HG03103 (cell line): ENCODE data around the gene CHST8.
A peak's percentile ranks its signal among the peaks of the same experiment; 100 is the strongest.

Source experiments
- ATAC-seq: cut with Tn5 transposase; IDR thresholded peaks from one replicate; pipeline ENCODE4 v1.9.1; 2021; ENCODE audit warnings: low read depth; ENCODE audit not compliant: unreplicated experiment

Gene CHST8

GRCh38 chr19:33755099-33756035 lies 133.6 kb downstream of the CHST8 start:
- no peak for ATAC-seq

GRCh38 chr19:33756177-33756576 lies 134.4 kb downstream of the CHST8 start:
- ATAC-seq, result no peak

- ATAC-seq, result no peak
Measured at GRCh38 chr19:33758541-33759013, 136.8 kb downstream of the CHST8 start.

- no peak for ATAC-seq
Measured at GRCh38 chr19:33759356-33759755, 137.6 kb downstream of the CHST8 start.

- ATAC-seq, result no peak
Measured at GRCh38 chr19:33763633-33764371, 142.0 kb downstream of the CHST8 start.

- ATAC-seq, result no peak
Measured at GRCh38 chr19:33766623-33767022, 144.9 kb downstream of the CHST8 start.

- ATAC-seq, result no peak
Measured at GRCh38 chr19:33767898-33768413, 146.2 kb downstream of the CHST8 start.

- ATAC-seq, result no peak
Measured at GRCh38 chr19:33769208-33769607, 147.5 kb downstream of the CHST8 start.

GRCh38 chr19:33770107-33770506 lies 148.4 kb downstream of the CHST8 start:
- no peak for ATAC-seq

GRCh38 chr19:33771384-33772101 lies 149.8 kb downstream of the CHST8 start:
- ATAC-seq, result no peak

GRCh38 chr19:33772102-33772857 lies 150.5 kb downstream of the CHST8 start:
- ATAC-seq, result no peak

GRCh38 chr19:33772858-33773180 lies 151.1 kb downstream of the CHST8 start:
- ATAC-seq, result no peak

GRCh38 chr19:33773704-33774624 lies 152.2 kb downstream of the CHST8 start:
- ATAC-seq, result no peak

GRCh38 chr19:33774751-33775150 lies 153.0 kb downstream of the CHST8 start:
- no peak for ATAC-seq

- ATAC-seq, result no peak
Measured at GRCh38 chr19:33775731-33776487, 154.2 kb downstream of the CHST8 start.

- ATAC-seq, result no peak
Measured at GRCh38 chr19:33777351-33777750, 155.6 kb downstream of the CHST8 start.

- no peak for ATAC-seq
Measured at GRCh38 chr19:33777753-33778088, 156.0 kb downstream of the CHST8 start.

GRCh38 chr19:33778089-33778791 lies 156.5 kb downstream of the CHST8 start:
- peak; percentile 82 for ATAC-seq
